ENCODE results near the gene CDK11A.
"Not testable (repeated sequence)": the region's sequence is repeated elsewhere in the genome, so short reads cannot be mapped to it uniquely, and the experiment has no call there.

DNA sequence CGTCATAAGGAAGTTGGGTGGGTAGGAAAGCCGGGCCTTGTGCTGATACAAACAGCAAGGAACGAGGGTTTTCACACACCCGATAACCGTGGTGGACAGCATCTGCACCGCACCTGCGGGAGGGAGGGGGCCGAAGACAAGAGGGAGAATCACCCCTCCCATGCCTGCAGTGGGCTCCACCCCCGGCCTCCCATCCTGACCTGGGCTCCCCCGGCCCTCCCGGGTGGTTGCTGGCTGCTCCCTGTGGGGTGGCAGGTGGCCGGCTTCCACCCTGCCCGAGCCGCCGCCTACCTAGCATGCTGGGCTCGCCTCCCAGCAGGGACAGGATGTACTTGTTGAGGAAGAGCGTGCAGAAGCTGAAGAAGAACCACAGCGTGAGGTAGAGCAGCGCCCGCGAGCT lies 48.1 kb downstream of the CDK11A start:
- not testable (repeated sequence) for TF ChIP-seq POLR2A, POLR2AphosphoS5 (IDR thresholded peaks at IDR 0.05)
- TF ChIP-seq, protein P1, sequence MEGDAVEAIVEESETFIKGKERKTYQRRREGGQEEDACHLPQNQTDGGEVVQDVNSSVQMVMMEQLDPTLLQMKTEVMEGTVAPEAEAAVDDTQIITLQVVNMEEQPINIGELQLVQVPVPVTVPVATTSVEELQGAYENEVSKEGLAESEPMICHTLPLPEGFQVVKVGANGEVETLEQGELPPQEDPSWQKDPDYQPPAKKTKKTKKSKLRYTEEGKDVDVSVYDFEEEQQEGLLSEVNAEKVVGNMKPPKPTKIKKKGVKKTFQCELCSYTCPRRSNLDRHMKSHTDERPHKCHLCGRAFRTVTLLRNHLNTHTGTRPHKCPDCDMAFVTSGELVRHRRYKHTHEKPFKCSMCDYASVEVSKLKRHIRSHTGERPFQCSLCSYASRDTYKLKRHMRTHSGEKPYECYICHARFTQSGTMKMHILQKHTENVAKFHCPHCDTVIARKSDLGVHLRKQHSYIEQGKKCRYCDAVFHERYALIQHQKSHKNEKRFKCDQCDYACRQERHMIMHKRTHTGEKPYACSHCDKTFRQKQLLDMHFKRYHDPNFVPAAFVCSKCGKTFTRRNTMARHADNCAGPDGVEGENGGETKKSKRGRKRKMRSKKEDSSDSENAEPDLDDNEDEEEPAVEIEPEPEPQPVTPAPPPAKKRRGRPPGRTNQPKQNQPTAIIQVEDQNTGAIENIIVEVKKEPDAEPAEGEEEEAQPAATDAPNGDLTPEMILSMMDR (IDR thresholded peaks at IDR 0.05), result not testable (repeated sequence)

All from breast epithelium (tissue), 3 donors.